Fibroblast of villous mesenchyme (primary cell): ENCODE results near the gene FADD. TPM values are rescaled to one million over a fixed set of nuclear protein-coding genes. Genes with fewer than 3 reads are reported as not detected.
A peak's percentile ranks its signal among the peaks of the same experiment; 100 is the strongest.

Source experiments
- DNase-seq: peaks from one replicate; pipeline ENCODE4 v3.0.0-alpha.2; 2010; ENCODE audit warnings: low read depth
- H3K4me3 ChIP-seq: 2 replicates; pipeline ENCODE4 v1.5.1; 2011; ENCODE audit warnings: low read depth, mild to moderate bottlenecking, low read length
- CTCF ChIP-seq: IDR thresholded peaks from 2 replicates; pipeline ENCODE4 v1.5.1; 2012; ENCODE audit warnings: low read depth, mild to moderate bottlenecking, low read length; ENCODE audit not compliant: insufficient read depth
- total RNA-seq: library from RNA; depleted of rRNA; stranded (reverse); fragments of >200 nt; gene quantifications from 2 replicates; pipeline ENCODE4 v1.2.3, GENCODE V29; 2012

The FADD gene
- total RNA-seq, 1 donor = 49.7 TPM

- no peak overlapping the region for H3K4me3 ChIP-seq
- no peak for DNase-seq
- no peak for TF ChIP-seq CTCF
Observed at GRCh38 chr11:70185348-70186055, 17.6 kb upstream of the FADD start.

GRCh38 chr11:70186420-70186819 is 16.7 kb upstream of the FADD start:
- no peak for TF ChIP-seq CTCF
- no peak for DNase-seq
- no peak overlapping the region for H3K4me3 ChIP-seq

- DNase-seq = no peak
Observed at GRCh38 chr11:70186936-70187335, 16.2 kb upstream of the FADD start.

GRCh38 chr11:70187771-70188170 is 15.3 kb upstream of the FADD start:
- no peak overlapping the region for H3K4me3 ChIP-seq
- DNase-seq = no peak
- no peak for TF ChIP-seq CTCF

More at GRCh38 chr11:70186936-70187335, 16.2 kb upstream of the FADD start:
- TF ChIP-seq CTCF = no peak
- no peak overlapping the region for H3K4me3 ChIP-seq

- no peak for TF ChIP-seq CTCF
- DNase-seq = no peak
- H3K4me3 ChIP-seq = no peak overlapping the region
Observed at GRCh38 chr11:70189622-70190021, 13.5 kb upstream of the FADD start.

GRCh38 chr11:70191495-70192140 is 11.5 kb upstream of the FADD start:
- DNase-seq = peak; percentile 58
- peak; percentile 91 for TF ChIP-seq CTCF
- H3K4me3 ChIP-seq = no peak overlapping the region
